WTC11 (cell line): Measurements from ENCODE around the gene LPAR3. TPM values are rescaled to one million over a fixed set of nuclear protein-coding genes. Genes with fewer than 3 reads are reported as not detected.

Experiments
- ATAC-seq: fragments of 200-7000 bp; cut with Tn5 transposase; 2 replicates; pipeline ENCODE4 v1.10.0; 2021; ENCODE audit warnings: mild to moderate bottlenecking, moderate library complexity
- CTCF ChIA-PET: fragments of 300-600 bp; sonication (Branson Sonifier 250); formaldehyde crosslinking; loops from one replicate; lab custom pipeline; 2021; ENCODE audit warnings: antibody characterized with exemption; lab: Charles Lee
- POLR2A ChIA-PET: fragments of 350-600 bp; sonication (Branson Sonifier 250); formaldehyde crosslinking; loops from one replicate; lab custom pipeline; 2021; ENCODE audit warnings: antibody characterized with exemption; lab: Charles Lee
- DNase-seq: peaks from one replicate; pipeline ENCODE4 v3.0.0; 2021; ENCODE audit warnings: low spot score
- H3K27ac Mint-ChIP-seq: 2 replicates; pipeline ENCODE4 v1.8.0; 2021; ENCODE audit warnings: mixed read lengths
- H3K27me3 Mint-ChIP-seq: 2 replicates; pipeline ENCODE4 v1.8.0; 2021; ENCODE audit warnings: low read depth, mild to moderate bottlenecking, moderate library complexity, mixed read lengths
- H3K36me3 Mint-ChIP-seq: 2 replicates; pipeline ENCODE4 v1.8.0; 2021; ENCODE audit warnings: mixed read lengths
- H3K4me1 Mint-ChIP-seq: 2 replicates; pipeline ENCODE4 v1.8.0; 2022; ENCODE audit warnings: mixed read lengths
- H3K4me3 Mint-ChIP-seq: 2 replicates; pipeline ENCODE4 v1.8.0; 2021; ENCODE audit warnings: mild to moderate bottlenecking, moderate library complexity, mixed read lengths
- H3K9me3 Mint-ChIP-seq: 2 replicates; pipeline ENCODE4 v1.8.0; 2021; ENCODE audit warnings: mixed read lengths
- CBFB ChIP-seq: sonication (generic); formaldehyde crosslinking; IDR thresholded peaks from 2 replicates; pipeline ENCODE4 v1.8.1; 2022; ENCODE audit warnings: mild to moderate bottlenecking, low read depth, missing genetic modification reagents
- FOXK1 ChIP-seq: sonication (generic); formaldehyde crosslinking; IDR thresholded peaks from 2 replicates; pipeline ENCODE4 v1.8.0; 2022; ENCODE audit warnings: mild to moderate bottlenecking, moderate library complexity, missing genetic modification reagents
- GABPB1 ChIP-seq: sonication (generic); formaldehyde crosslinking; IDR thresholded peaks from 2 replicates; pipeline ENCODE4 v1.8.1; 2023; ENCODE audit warnings: mild to moderate bottlenecking, missing genetic modification reagents
- MXD4 ChIP-seq: fragments of 250-450 bp; sonication (Bioruptor Pico); IDR thresholded peaks from 2 replicates; pipeline ENCODE4 v1.8.0; 2021; ENCODE audit warnings: mild to moderate bottlenecking, moderate library complexity, borderline replicate concordance
- NFE2L1 ChIP-seq: sonication (generic); formaldehyde crosslinking; IDR thresholded peaks from 2 replicates; pipeline ENCODE4 v1.8.1; 2023; ENCODE audit warnings: missing genetic modification reagents
- NR3C1 ChIP-seq: sonication (generic); formaldehyde crosslinking; conservative IDR thresholded peaks from 2 replicates; pipeline ENCODE4 v1.8.1; 2023; ENCODE audit warnings: low read depth, mild to moderate bottlenecking, missing genetic modification reagents
- PRRX2 ChIP-seq: fragments of 250-450 bp; sonication (Bioruptor Pico); IDR thresholded peaks from 2 replicates; pipeline ENCODE4 v1.8.0; 2021; ENCODE audit warnings: mild to moderate bottlenecking
- SMAD4 ChIP-seq: sonication (generic); formaldehyde crosslinking; IDR thresholded peaks from 2 replicates; pipeline ENCODE4 v1.8.0; 2022; ENCODE audit warnings: mild to moderate bottlenecking, missing genetic modification reagents
- TCF7 ChIP-seq: sonication (generic); formaldehyde crosslinking; IDR thresholded peaks from 2 replicates; pipeline ENCODE4 v1.8.0; 2022; ENCODE audit warnings: mild to moderate bottlenecking, low read depth, missing genetic modification reagents, moderate library complexity
- TEAD4 ChIP-seq: sonication (generic); formaldehyde crosslinking; IDR thresholded peaks from 2 replicates; pipeline ENCODE4 v1.8.0; 2022; ENCODE audit warnings: mild to moderate bottlenecking, missing genetic modification reagents
- ZBTB21 ChIP-seq: sonication (generic); formaldehyde crosslinking; IDR thresholded peaks from 2 replicates; pipeline ENCODE4 v1.8.1; 2023; ENCODE audit warnings: mild to moderate bottlenecking, missing genetic modification reagents, borderline replicate concordance
- ZNF138 ChIP-seq: sonication (generic); formaldehyde crosslinking; conservative IDR thresholded peaks from 2 replicates; pipeline ENCODE4 v1.8.1; 2022; ENCODE audit warnings: mild to moderate bottlenecking, moderate library complexity, missing genetic modification reagents
- ZNF219 ChIP-seq: sonication (generic); formaldehyde crosslinking; IDR thresholded peaks from 2 replicates; pipeline ENCODE4 v1.8.0; 2023; ENCODE audit warnings: missing genetic modification reagents, mild to moderate bottlenecking, borderline replicate concordance
- ZNF232 ChIP-seq: sonication (generic); formaldehyde crosslinking; IDR thresholded peaks from 2 replicates; pipeline ENCODE4 v1.8.0; 2022; ENCODE audit warnings: mild to moderate bottlenecking, missing genetic modification reagents
- ZNF416 ChIP-seq: fragments of 250-450 bp; sonication (Bioruptor Pico); IDR thresholded peaks from 2 replicates; pipeline ENCODE4 v1.9.0; 2021; ENCODE audit warnings: mild to moderate bottlenecking, inconsistent platforms
- total RNA-seq: library from RNA; stranded (reverse); gene quantifications from 3 replicates; pipeline ENCODE4 v1.2.3, GENCODE V29; 2021
- TF ChIP-seq, protein P1 (sequence below): sonication (generic); formaldehyde crosslinking; IDR thresholded peaks from 2 replicates; pipeline ENCODE4 v1.8.0; 2023; ENCODE audit warnings: missing genetic modification reagents
- TF ChIP-seq, protein P2 (sequence below): sonication (generic); formaldehyde crosslinking; IDR thresholded peaks from 2 replicates; pipeline ENCODE4 v1.8.1; 2023; ENCODE audit warnings: mild to moderate bottlenecking, moderate library complexity, missing genetic modification reagents
- TF ChIP-seq, protein P3 (sequence below): sonication (generic); formaldehyde crosslinking; IDR thresholded peaks from 2 replicates; pipeline ENCODE4 v1.8.1; 2023; ENCODE audit warnings: mild to moderate bottlenecking, missing genetic modification reagents, moderate library complexity
- TF ChIP-seq, protein P4 (sequence below): sonication (generic); formaldehyde crosslinking; IDR thresholded peaks from 2 replicates; pipeline ENCODE4 v1.8.1; 2022; ENCODE audit warnings: missing genetic modification reagents, borderline replicate concordance

Gene LPAR3
- total RNA-seq, 1 experiment from 2014 or later, result 33.3 TPM

DNA sequence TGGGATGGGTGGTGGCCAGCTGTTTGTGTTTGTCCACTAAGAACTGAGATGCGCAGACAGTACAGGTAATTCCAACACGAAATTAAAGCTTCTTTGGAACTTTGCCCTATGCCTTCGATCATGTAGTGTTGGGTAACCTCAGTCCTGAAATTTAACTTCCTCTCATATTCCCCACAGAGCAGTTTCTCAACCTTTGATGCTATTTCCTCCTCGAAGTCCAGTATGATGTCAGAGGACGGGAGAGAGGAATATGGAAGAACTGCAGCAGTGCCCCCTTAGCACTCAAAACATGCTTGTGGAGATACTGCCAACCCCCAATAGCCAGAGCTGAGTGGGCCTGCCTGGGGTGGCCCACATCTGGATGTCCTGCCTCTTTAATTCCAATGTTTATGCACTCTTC lies 3.6 kb downstream of the LPAR3 start:
- Mint-ChIP-seq H3K27me3 (peaks cover 21% of the 10 kb centered on the region), H3K36me3 (peaks cover 19% of the 10 kb centered on the region), H3K4me3 (no peak overlapping the region), H3K4me1 (peaks cover 51% of the 10 kb centered on the region), H3K9me3 (no peaks in the 10 kb centered on the region), H3K27ac (no peak overlapping the region)
- DNase-seq, result no peak
- ChIA-PET POLR2A (interaction anchor here (0.6 kb wide), 1 partner anchor 81 kb away, joined by 4 read pairs; no protein-coding TSS in a partner anchor), CTCF (no interaction called here)
- ATAC-seq, result no peak
- TF ChIP-seq FOXK1 (CRISPR knock-in tag), result no peak

DNA sequence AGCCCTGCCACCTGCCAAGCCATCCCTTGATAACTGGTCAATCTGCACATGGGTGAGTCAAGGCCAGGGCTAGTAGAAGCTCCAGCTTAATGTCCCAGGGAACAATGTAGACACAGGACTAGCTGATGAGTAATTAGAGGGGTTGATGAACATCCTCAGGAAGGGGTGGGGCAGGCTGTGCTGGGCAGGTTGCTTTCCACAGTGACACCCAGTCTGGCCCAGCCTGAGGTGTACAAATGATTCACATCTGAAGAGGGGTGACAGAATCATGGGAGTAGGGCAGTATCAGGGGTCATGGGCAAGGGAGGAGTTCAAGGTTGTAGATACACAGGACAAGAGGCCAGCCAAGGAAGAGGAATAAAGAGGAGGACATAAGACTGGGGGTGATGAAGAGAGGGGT lies 4.3 kb downstream of the LPAR3 start:
- ChIA-PET CTCF (no interaction called here), POLR2A (no interaction called here)
- peaks cover 25% of the 10 kb centered on the region for H3K36me3 Mint-ChIP-seq
- H3K27ac Mint-ChIP-seq, result no peak overlapping the region
- no peaks in the 10 kb centered on the region for H3K9me3 Mint-ChIP-seq
- peaks cover 44% of the 10 kb centered on the region for H3K4me1 Mint-ChIP-seq
- DNase-seq, result no peak
- no peak overlapping the region for H3K4me3 Mint-ChIP-seq
- no peak for ATAC-seq
- no peak for TF ChIP-seq ZNF416
- no peak for TF ChIP-seq TEAD4 (CRISPR knock-in tag)
- no peak for TF ChIP-seq ZNF138 (CRISPR knock-in tag)
- TF ChIP-seq SMAD4 (CRISPR knock-in tag), result no peak
- TF ChIP-seq, protein P1, sequence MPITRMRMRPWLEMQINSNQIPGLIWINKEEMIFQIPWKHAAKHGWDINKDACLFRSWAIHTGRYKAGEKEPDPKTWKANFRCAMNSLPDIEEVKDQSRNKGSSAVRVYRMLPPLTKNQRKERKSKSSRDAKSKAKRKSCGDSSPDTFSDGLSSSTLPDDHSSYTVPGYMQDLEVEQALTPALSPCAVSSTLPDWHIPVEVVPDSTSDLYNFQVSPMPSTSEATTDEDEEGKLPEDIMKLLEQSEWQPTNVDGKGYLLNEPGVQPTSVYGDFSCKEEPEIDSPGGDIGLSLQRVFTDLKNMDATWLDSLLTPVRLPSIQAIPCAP (CRISPR knock-in tag), result no peak
- no peak for TF ChIP-seq ZBTB21
- TF ChIP-seq, protein P2, sequence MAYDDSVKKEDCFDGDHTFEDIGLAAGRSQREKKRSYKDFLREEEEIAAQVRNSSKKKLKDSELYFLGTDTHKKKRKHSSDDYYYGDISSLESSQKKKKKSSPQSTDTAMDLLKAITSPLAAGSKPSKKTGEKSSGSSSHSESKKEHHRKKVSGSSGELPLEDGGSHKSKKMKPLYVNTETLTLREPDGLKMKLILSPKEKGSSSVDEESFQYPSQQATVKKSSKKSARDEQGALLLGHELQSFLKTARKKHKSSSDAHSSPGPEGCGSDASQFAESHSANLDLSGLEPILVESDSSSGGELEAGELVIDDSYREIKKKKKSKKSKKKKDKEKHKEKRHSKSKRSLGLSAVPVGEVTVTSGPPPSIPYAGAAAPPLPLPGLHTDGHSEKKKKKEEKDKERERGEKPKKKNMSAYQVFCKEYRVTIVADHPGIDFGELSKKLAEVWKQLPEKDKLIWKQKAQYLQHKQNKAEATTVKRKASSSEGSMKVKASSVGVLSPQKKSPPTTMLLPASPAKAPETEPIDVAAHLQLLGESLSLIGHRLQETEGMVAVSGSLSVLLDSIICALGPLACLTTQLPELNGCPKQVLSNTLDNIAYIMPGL, result no peak
- no peak for TF ChIP-seq ZNF232 (CRISPR knock-in tag)
- TF ChIP-seq, protein P3, sequence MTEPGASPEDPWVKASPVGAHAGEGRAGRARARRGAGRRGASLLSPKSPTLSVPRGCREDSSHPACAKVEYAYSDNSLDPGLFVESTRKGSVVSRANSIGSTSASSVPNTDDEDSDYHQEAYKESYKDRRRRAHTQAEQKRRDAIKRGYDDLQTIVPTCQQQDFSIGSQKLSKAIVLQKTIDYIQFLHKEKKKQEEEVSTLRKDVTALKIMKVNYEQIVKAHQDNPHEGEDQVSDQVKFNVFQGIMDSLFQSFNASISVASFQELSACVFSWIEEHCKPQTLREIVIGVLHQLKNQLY (CRISPR knock-in tag), result no peak
- no peak for TF ChIP-seq MXD4 (CRISPR knock-in tag)
- no peak for TF ChIP-seq GABPB1 (CRISPR knock-in tag)
- no peak for TF ChIP-seq CBFB (CRISPR knock-in tag)
- TF ChIP-seq ZNF219 (CRISPR knock-in tag), result no peak
- no peak for TF ChIP-seq NR3C1 (CRISPR knock-in tag)
- TF ChIP-seq TCF7, result no peak
- no peak for TF ChIP-seq NFE2L1 (CRISPR knock-in tag)
- TF ChIP-seq PRRX2 (CRISPR knock-in tag), result no peak
- peaks cover 14% of the 10 kb centered on the region for H3K27me3 Mint-ChIP-seq

DNA sequence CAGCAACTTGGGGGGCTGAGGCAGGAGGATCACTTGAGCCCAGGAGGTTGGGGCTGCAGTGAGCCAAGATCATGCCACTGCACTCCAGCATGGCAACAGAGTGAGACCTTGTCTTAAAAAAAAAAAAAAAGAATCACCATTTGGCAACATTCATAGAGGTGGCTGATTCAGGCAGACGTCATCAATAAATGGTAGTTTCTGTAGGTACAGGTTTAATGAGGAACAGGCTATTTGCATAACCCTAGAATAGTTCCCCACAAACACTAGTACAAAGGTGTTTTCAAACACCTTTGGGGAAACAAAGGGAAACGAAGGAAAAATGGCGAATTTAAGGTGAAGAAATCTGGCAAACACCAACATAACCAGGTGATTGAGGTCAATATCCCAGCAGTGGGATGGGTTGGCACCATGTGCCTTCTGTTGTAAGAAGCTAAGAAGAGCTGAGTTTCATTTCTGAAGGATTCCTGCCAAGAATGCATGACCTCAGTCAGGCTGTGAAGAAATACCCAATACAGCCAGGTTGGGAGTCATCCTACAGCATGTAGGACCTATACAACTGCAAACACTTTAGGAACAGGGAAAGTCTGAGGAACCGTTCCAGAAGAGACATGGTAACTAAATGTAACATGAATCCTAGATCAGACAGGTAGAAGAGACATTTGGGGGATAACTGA lies 5.6 kb downstream of the LPAR3 start:
- POLR2A ChIA-PET, result no interaction called here

More for the DNA sequence above, 5.6 kb downstream of the LPAR3 start:
- H3K36me3 Mint-ChIP-seq, result peaks cover 32% of the 10 kb centered on the region
- peaks cover 1% of the 10 kb centered on the region for H3K9me3 Mint-ChIP-seq
- TF ChIP-seq, protein P4, sequence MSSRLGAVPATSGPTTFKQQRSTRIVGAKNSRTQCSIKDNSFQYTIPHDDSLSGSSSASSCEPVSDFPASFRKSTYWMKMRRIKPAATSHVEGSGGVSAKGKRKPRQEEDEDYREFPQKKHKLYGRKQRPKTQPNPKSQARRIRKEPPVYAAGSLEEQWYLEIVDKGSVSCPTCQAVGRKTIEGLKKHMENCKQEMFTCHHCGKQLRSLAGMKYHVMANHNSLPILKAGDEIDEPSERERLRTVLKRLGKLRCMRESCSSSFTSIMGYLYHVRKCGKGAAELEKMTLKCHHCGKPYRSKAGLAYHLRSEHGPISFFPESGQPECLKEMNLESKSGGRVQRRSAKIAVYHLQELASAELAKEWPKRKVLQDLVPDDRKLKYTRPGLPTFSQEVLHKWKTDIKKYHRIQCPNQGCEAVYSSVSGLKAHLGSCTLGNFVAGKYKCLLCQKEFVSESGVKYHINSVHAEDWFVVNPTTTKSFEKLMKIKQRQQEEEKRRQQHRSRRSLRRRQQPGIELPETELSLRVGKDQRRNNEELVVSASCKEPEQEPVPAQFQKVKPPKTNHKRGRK, result no peak
- TF ChIP-seq ZNF219 (CRISPR knock-in tag), result no peak
- no peak for ATAC-seq
- CTCF ChIA-PET, result no interaction called here
- H3K4me1 Mint-ChIP-seq, result peaks cover 39% of the 10 kb centered on the region
- no peak overlapping the region for H3K27ac Mint-ChIP-seq
- H3K4me3 Mint-ChIP-seq, result no peak overlapping the region
- peaks cover 6% of the 10 kb centered on the region for H3K27me3 Mint-ChIP-seq
- DNase-seq, result no peak
